ENCODE measurements around the gene XNDC1N.

DNA sequence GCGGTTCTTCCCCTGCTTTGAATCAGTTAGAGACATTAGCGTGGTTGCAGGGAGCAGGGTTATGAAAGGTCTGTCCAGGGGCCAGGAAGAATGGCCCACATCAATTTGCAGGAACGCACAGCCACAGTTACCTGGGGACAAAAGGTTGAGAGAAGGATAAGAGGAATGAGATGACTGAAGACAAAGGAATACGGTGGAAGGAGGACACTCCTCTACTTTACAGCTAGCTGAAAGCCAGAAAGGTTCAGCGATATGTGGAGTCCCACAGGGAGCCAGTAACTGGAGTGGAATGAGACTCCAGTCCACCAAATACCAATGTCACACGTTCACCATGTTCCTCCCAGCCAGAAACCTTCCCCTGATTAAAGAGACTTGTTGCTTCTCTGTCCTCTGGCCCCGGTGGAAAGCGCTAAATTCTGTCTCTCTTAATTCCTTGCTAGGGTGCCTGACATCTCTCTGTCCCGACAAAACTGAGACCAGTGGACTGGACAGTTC is 10.7 kb downstream of the XNDC1N start:
- TF ChIP-seq, protein P1, sequence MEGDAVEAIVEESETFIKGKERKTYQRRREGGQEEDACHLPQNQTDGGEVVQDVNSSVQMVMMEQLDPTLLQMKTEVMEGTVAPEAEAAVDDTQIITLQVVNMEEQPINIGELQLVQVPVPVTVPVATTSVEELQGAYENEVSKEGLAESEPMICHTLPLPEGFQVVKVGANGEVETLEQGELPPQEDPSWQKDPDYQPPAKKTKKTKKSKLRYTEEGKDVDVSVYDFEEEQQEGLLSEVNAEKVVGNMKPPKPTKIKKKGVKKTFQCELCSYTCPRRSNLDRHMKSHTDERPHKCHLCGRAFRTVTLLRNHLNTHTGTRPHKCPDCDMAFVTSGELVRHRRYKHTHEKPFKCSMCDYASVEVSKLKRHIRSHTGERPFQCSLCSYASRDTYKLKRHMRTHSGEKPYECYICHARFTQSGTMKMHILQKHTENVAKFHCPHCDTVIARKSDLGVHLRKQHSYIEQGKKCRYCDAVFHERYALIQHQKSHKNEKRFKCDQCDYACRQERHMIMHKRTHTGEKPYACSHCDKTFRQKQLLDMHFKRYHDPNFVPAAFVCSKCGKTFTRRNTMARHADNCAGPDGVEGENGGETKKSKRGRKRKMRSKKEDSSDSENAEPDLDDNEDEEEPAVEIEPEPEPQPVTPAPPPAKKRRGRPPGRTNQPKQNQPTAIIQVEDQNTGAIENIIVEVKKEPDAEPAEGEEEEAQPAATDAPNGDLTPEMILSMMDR (IDR thresholded peaks at IDR 0.05): no peak
- TF ChIP-seq EZH2phosphoT487 (IDR thresholded peaks at IDR 0.05): no peak

All from neural progenitor cell (in vitro differentiated cells).